ENCODE results near the gene OSBPL9.

The OSBPL9 gene

GRCh38 chr1:51574796-51575195 lies 42.1 kb upstream of the OSBPL9 start:
- peaks cover 47% of the 10 kb centered on the region for H3F3A ChIP-seq (ENCODE audit: insufficient read depth, low read length)
- H4K20me1 ChIP-seq (ENCODE audit: insufficient read depth, low read length) = no peaks in the 10 kb centered on the region
- H3K9me3 ChIP-seq (replicated peaks; ENCODE audit: insufficient read depth, low read length) = no peaks in the 10 kb centered on the region
- H3K4me1 ChIP-seq (ENCODE audit: low read length) = peaks cover 67% of the 10 kb centered on the region
- H3K9ac ChIP-seq (ENCODE audit: low read length) = no peak overlapping the region
- DNase-seq = no peak
- no peaks in the 10 kb centered on the region for H3K36me3 ChIP-seq (replicated peaks; ENCODE audit: insufficient read depth, low read length)
- 0 out of 2 replicates have a peak overlapping the region, but pooled peaks have one; percentile 10 for H2AFZ ChIP-seq (ENCODE audit: low read length)
- H3K27ac ChIP-seq (ENCODE audit: low read length) = no peak overlapping the region
- H3K4me2 ChIP-seq (ENCODE audit: low read depth, low read length) = peak overlapping the region; percentile 25
- H3K9me2 ChIP-seq (replicated peaks; ENCODE audit: insufficient read depth, low read length) = no peaks in the 10 kb centered on the region
- H3K4me3 ChIP-seq (ENCODE audit: low read length) = no peak overlapping the region
- TF ChIP-seq EZH2phosphoT487 (IDR thresholded peaks at IDR 0.05; ENCODE audit: low read length) (no peak), CTCF (IDR thresholded peaks at IDR 0.05; ENCODE audit: low read length) (no peak), EZH2 (optimal IDR thresholded peaks at IDR 0.05; ENCODE audit: low read depth, low read length) (no peak)
- H3K27me3 ChIP-seq (replicated peaks; ENCODE audit: insufficient read depth, low read length) = no peaks in the 10 kb centered on the region
- no peaks in the 10 kb centered on the region for H3K79me2 ChIP-seq (ENCODE audit: low read length)

GRCh38 chr1:51575406-51576084 lies 41.3 kb upstream of the OSBPL9 start:
- peaks cover 39% of the 10 kb centered on the region for H3F3A ChIP-seq (ENCODE audit: insufficient read depth, low read length)
- peaks cover 63% of the 10 kb centered on the region for H3K4me1 ChIP-seq (ENCODE audit: low read length)
- H3K36me3 ChIP-seq (replicated peaks; ENCODE audit: insufficient read depth, low read length) = no peaks in the 10 kb centered on the region
- no peak overlapping the region for H3K4me3 ChIP-seq (ENCODE audit: low read length)
- TF ChIP-seq EZH2phosphoT487 (IDR thresholded peaks at IDR 0.05; ENCODE audit: low read length) = no peak
- TF ChIP-seq EZH2 (optimal IDR thresholded peaks at IDR 0.05; ENCODE audit: low read depth, low read length) = no peak
- no peak for TF ChIP-seq CTCF (IDR thresholded peaks at IDR 0.05; ENCODE audit: low read length)
- DNase-seq = no peak
- H3K4me2 ChIP-seq (ENCODE audit: low read depth, low read length) = peak overlapping the region; percentile 27
- no peaks in the 10 kb centered on the region for H3K9me2 ChIP-seq (replicated peaks; ENCODE audit: insufficient read depth, low read length)
- no peak overlapping the region for H2AFZ ChIP-seq (ENCODE audit: low read length)
- no peak overlapping the region for H3K9ac ChIP-seq (ENCODE audit: low read length)
- H3K79me2 ChIP-seq (ENCODE audit: low read length) = no peaks in the 10 kb centered on the region
- no peaks in the 10 kb centered on the region for H3K9me3 ChIP-seq (replicated peaks; ENCODE audit: insufficient read depth, low read length)
- no peaks in the 10 kb centered on the region for H3K27me3 ChIP-seq (replicated peaks; ENCODE audit: insufficient read depth, low read length)
- peak overlapping the region; percentile 43; the same call in 1 of the 2 replicates for H3K27ac ChIP-seq (ENCODE audit: low read length)
- H4K20me1 ChIP-seq (ENCODE audit: insufficient read depth, low read length) = no peaks in the 10 kb centered on the region

DNA sequence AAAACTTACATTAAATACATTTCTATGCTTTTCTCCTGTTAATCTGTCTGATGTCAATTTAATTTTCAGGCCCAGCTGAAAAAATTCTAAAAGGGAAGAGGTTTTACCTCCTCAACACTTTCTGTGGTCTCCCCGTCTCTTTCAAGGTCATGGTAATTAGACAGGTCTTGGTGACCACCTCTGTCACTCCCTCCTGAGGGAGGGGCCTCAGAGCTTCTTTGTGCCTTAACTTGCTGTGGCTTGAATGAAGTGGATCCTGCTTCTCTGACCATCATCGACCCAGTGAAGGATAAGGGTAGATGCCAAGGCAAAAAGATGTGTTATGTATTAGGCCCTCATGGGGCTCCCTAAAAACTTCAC lies 40.8 kb upstream of the OSBPL9 start:
- H3K4me2 ChIP-seq (ENCODE audit: low read depth, low read length) = peak overlapping the region; percentile 27
- H3K9me2 ChIP-seq (replicated peaks; ENCODE audit: insufficient read depth, low read length) = no peaks in the 10 kb centered on the region
- H3K9me3 ChIP-seq (replicated peaks; ENCODE audit: insufficient read depth, low read length) = no peaks in the 10 kb centered on the region
- no peak overlapping the region for H3K9ac ChIP-seq (ENCODE audit: low read length)
- H2AFZ ChIP-seq (ENCODE audit: low read length) = no peak overlapping the region
- no peaks in the 10 kb centered on the region for H3K27me3 ChIP-seq (replicated peaks; ENCODE audit: insufficient read depth, low read length)
- DNase-seq = peak; percentile 28
- no peak for TF ChIP-seq EZH2phosphoT487 (IDR thresholded peaks at IDR 0.05; ENCODE audit: low read length)
- no peak for TF ChIP-seq EZH2 (optimal IDR thresholded peaks at IDR 0.05; ENCODE audit: low read depth, low read length)
- no peak for TF ChIP-seq CTCF (IDR thresholded peaks at IDR 0.05; ENCODE audit: low read length)
- no peaks in the 10 kb centered on the region for H4K20me1 ChIP-seq (ENCODE audit: insufficient read depth, low read length)
- H3K79me2 ChIP-seq (ENCODE audit: low read length) = no peaks in the 10 kb centered on the region
- H3K27ac ChIP-seq (ENCODE audit: low read length) = peak overlapping the region; percentile 43; the same call in 1 of the 2 replicates
- peaks cover 34% of the 10 kb centered on the region for H3F3A ChIP-seq (ENCODE audit: insufficient read depth, low read length)
- no peaks in the 10 kb centered on the region for H3K36me3 ChIP-seq (replicated peaks; ENCODE audit: insufficient read depth, low read length)
- H3K4me1 ChIP-seq (ENCODE audit: low read length) = peaks cover 58% of the 10 kb centered on the region
- no peak overlapping the region for H3K4me3 ChIP-seq (ENCODE audit: low read length)

All from MM.1S (cell line).